Caco-2 (cell line): Measurements from ENCODE around the gene EBF3. TPM values are rescaled to one million over a fixed set of nuclear protein-coding genes. Genes with fewer than 3 reads are reported as not detected.

Experiments
- BruUV-seq: library from RNA; stranded (reverse); fragments of 400-500 nt; replicated peaks from 2 replicates; lab custom pipeline; 2021; lab: Mats Ljungman, UMichigan
- CTCF ChIA-PET: fragments of 300-600 bp; sonication (Branson Sonifier 250); formaldehyde crosslinking; loops from one replicate; lab custom pipeline; 2022; ENCODE audit warnings: antibody characterized with exemption; lab: Charles Lee
- POLR2A ChIA-PET: fragments of 300-600 bp; sonication (Branson Sonifier 250); formaldehyde crosslinking; loops from one replicate; lab custom pipeline; 2022; ENCODE audit warnings: antibody characterized with exemption; lab: Charles Lee
- DNase-seq, 2 experiments: peaks; one replicate each; pipeline versions ENCODE4 v3.0.0 to v3.0.0-alpha.2; 2020 to 2022
- H3K27me3 ChIP-seq: replicated peaks from 2 replicates; pipeline ENCODE4 v1.6.0; 2011; ENCODE audit warnings: low read length; ENCODE audit not compliant: control insufficient read depth, insufficient read depth
- H3K36me3 ChIP-seq: 2 replicates; pipeline ENCODE4 v1.5.1; 2011; ENCODE audit warnings: low read length; ENCODE audit not compliant: control insufficient read depth, insufficient read depth
- H3K4me1 ChIP-seq: fragments of 250-450 bp; sonication (Bioruptor Pico); 2 replicates; pipeline ENCODE4 v1.5.1; 2020; ENCODE audit warnings: mild to moderate bottlenecking
- H3K4me3 ChIP-seq: 2 replicates; pipeline ENCODE4 v1.5.1; 2011; ENCODE audit warnings: low read depth, mild to moderate bottlenecking, control low read depth, low read length
- H3K9me3 ChIP-seq: fragments of 250-450 bp; sonication (Bioruptor Pico); 2 replicates; pipeline ENCODE4 v1.5.1; 2020; ENCODE audit warnings: mild to moderate bottlenecking, moderate library complexity
- H3K27ac Mint-ChIP-seq: one replicate; pipeline ENCODE4 v1.8.0; 2022; ENCODE audit warnings: mixed read lengths; ENCODE audit not compliant: unreplicated experiment
- H3K27me3 Mint-ChIP-seq: one replicate; pipeline ENCODE4 v1.8.0; 2022; ENCODE audit warnings: mixed read lengths; ENCODE audit not compliant: insufficient read depth, unreplicated experiment
- H3K36me3 Mint-ChIP-seq: one replicate; pipeline ENCODE4 v1.8.0; 2022; ENCODE audit warnings: mild to moderate bottlenecking, mixed read lengths; ENCODE audit not compliant: insufficient read depth, unreplicated experiment
- H3K4me1 Mint-ChIP-seq: one replicate; pipeline ENCODE4 v1.8.0; 2022; ENCODE audit warnings: low read depth, mixed read lengths; ENCODE audit not compliant: unreplicated experiment
- H3K4me3 Mint-ChIP-seq: one replicate; pipeline ENCODE4 v1.8.0; 2022; ENCODE audit warnings: mild to moderate bottlenecking, moderate library complexity, mixed read lengths; ENCODE audit not compliant: unreplicated experiment
- H3K9me3 Mint-ChIP-seq: one replicate; pipeline ENCODE4 v1.8.0; 2022; ENCODE audit warnings: mixed read lengths; ENCODE audit not compliant: unreplicated experiment
- intact Hi-C: fragments of 100-400 bp; cut with micrococcal nuclease; formaldehyde crosslinking; loops from one replicate; pipeline ENCODE4 v1.10.0; 2022; ENCODE audit not compliant: unreplicated experiment
- total RNA-seq: library from RNA; stranded (reverse); gene quantifications from 2 replicates; pipeline ENCODE4 v1.2.3, GENCODE V29; 2022
- TF ChIP-seq, protein P1 (sequence below), 2 experiments: fragments of 200-600 bp in 1 of 2; IDR thresholded peaks; 1 replicate in 1 of 2; 2 replicates in 1 of 2; pipeline versions ENCODE4 v1.5.1 to v1.8.0; 2011 to 2022; ENCODE audit warnings: antibody characterized with exemption in 1 of 2, control low read depth in 1 of 2, inconsistent platforms in 1 of 2, low read depth in 1 of 2, low read length in 1 of 2, mild to moderate bottlenecking in 1 of 2, moderate library complexity in 1 of 2; ENCODE audit not compliant: insufficient read depth in 1 of 2, severe bottlenecking in 1 of 2, unreplicated experiment in 1 of 2

Gene EBF3
- total RNA-seq, 1 experiment from 2014 or later: 0.79 TPM

DNA sequence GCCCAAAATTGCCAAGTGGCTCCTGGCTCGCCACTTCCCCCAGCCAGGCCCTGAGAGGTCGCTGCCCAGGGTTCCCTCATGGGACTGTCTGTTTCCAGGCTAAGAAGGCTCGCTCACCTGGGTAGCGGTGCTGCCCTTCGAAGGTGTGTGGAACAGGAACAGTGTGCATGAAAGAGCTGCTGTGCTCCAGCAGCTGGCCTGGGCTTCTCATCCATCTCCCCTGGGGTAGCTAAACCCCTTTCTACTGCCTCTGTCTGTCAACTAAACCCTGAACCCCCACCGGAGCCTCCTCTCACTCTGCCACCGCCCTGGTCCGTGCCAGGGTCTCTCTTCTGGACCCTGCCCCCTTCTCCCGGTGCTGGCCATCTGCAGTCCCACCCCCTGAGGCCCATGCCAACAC is 152.9 kb downstream of the EBF3 start:
- DNase-seq: no peak
- TF ChIP-seq, protein P1, sequence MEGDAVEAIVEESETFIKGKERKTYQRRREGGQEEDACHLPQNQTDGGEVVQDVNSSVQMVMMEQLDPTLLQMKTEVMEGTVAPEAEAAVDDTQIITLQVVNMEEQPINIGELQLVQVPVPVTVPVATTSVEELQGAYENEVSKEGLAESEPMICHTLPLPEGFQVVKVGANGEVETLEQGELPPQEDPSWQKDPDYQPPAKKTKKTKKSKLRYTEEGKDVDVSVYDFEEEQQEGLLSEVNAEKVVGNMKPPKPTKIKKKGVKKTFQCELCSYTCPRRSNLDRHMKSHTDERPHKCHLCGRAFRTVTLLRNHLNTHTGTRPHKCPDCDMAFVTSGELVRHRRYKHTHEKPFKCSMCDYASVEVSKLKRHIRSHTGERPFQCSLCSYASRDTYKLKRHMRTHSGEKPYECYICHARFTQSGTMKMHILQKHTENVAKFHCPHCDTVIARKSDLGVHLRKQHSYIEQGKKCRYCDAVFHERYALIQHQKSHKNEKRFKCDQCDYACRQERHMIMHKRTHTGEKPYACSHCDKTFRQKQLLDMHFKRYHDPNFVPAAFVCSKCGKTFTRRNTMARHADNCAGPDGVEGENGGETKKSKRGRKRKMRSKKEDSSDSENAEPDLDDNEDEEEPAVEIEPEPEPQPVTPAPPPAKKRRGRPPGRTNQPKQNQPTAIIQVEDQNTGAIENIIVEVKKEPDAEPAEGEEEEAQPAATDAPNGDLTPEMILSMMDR (IDR thresholded peaks at IDR 0.05; ENCODE audit: insufficient read depth in 1 of 2, low read depth in 1 of 2, low read length in 1 of 2, severe bottlenecking in 1 of 2, unreplicated experiment in 1 of 2): no peak
- H3K36me3 Mint-ChIP-seq: no peaks in the 10 kb centered on the region
- CTCF ChIA-PET: no interaction called here
- H3K27me3 Mint-ChIP-seq: peaks cover 6% of the 10 kb centered on the region
- Histone ChIP-seq H3K36me3 (no peaks in the 10 kb centered on the region), H3K9me3 (no peaks in the 10 kb centered on the region), H3K27me3 (no peaks in the 10 kb centered on the region; the same call in 1 of the 2 replicates), H3K4me3 (no peak overlapping the region), H3K4me1 (no peaks in the 10 kb centered on the region)
- POLR2A ChIA-PET: no interaction called here
- intact Hi-C loops: no loop called here
- H3K9me3 Mint-ChIP-seq: peaks cover 9% of the 10 kb centered on the region
- BruUV-seq: no TSS peak
- no peaks in the 10 kb centered on the region for H3K4me1 Mint-ChIP-seq
- H3K4me3 Mint-ChIP-seq: no peak overlapping the region
- no peak overlapping the region for H3K27ac Mint-ChIP-seq

GRCh38 chr10:129809841-129810240 is 154.2 kb downstream of the EBF3 start:
- no TSS peak for BruUV-seq

GRCh38 chr10:129809431-129809830 is 154.6 kb downstream of the EBF3 start:
- no peak overlapping the region for H3K4me3 Mint-ChIP-seq
- intact Hi-C loops: no loop called here
- H3K9me3 ChIP-seq: peaks cover 5% of the 10 kb centered on the region; the same call in 1 of the 2 replicates
- TF ChIP-seq, protein P1 (IDR thresholded peaks at IDR 0.05; ENCODE audit: insufficient read depth in 1 of 2, low read depth in 1 of 2, low read length in 1 of 2, severe bottlenecking in 1 of 2, unreplicated experiment in 1 of 2): no peak
- no peak for DNase-seq
- no TSS peak for BruUV-seq
- no peaks in the 10 kb centered on the region for H3K36me3 Mint-ChIP-seq
- H3K9me3 Mint-ChIP-seq: peaks cover 14% of the 10 kb centered on the region
- H3K4me3 ChIP-seq: no peak overlapping the region
- ChIA-PET CTCF (no interaction called here), POLR2A (no interaction called here)
- H3K36me3 ChIP-seq: no peaks in the 10 kb centered on the region
- no peaks in the 10 kb centered on the region for H3K4me1 Mint-ChIP-seq
- H3K27ac Mint-ChIP-seq: no peak overlapping the region
- no peaks in the 10 kb centered on the region for H3K4me1 ChIP-seq
- no peaks in the 10 kb centered on the region; the same call in 1 of the 2 replicates for H3K27me3 ChIP-seq
- H3K27me3 Mint-ChIP-seq: peaks cover 6% of the 10 kb centered on the region

More at GRCh38 chr10:129809841-129810240, 154.2 kb downstream of the EBF3 start:
- H3K4me1 Mint-ChIP-seq: no peaks in the 10 kb centered on the region
- Histone ChIP-seq H3K4me1 (no peaks in the 10 kb centered on the region), H3K4me3 (no peak overlapping the region), H3K9me3 (peaks cover 5% of the 10 kb centered on the region; the same call in 1 of the 2 replicates), H3K36me3 (no peaks in the 10 kb centered on the region), H3K27me3 (no peaks in the 10 kb centered on the region; the same call in 1 of the 2 replicates)
- H3K9me3 Mint-ChIP-seq: peaks cover 10% of the 10 kb centered on the region
- intact Hi-C loops: no loop called here
- TF ChIP-seq, protein P1 (IDR thresholded peaks at IDR 0.05; ENCODE audit: insufficient read depth in 1 of 2, low read depth in 1 of 2, low read length in 1 of 2, severe bottlenecking in 1 of 2, unreplicated experiment in 1 of 2): no peak
- H3K27ac Mint-ChIP-seq: no peak overlapping the region
- H3K36me3 Mint-ChIP-seq: no peaks in the 10 kb centered on the region
- ChIA-PET CTCF (no interaction called here), POLR2A (no interaction called here)
- DNase-seq: no peak
- peaks cover 6% of the 10 kb centered on the region for H3K27me3 Mint-ChIP-seq
- H3K4me3 Mint-ChIP-seq: no peak overlapping the region
